Adrenal gland (tissue), 12 donors: ENCODE measurements around the gene ABAT. TPM values are rescaled to one million over a fixed set of nuclear protein-coding genes. Genes with fewer than 3 reads are reported as not detected.
"Not testable (repeated sequence)": the region's sequence is repeated elsewhere in the genome, so short reads cannot be mapped to it uniquely, and the experiment has no call there.

ENCODE experiments used
- DNase-seq, 7 donors: peaks; one replicate each; pipeline ENCODE4 v3.0.0-alpha.2; 2019 to 2020
- H3K27ac ChIP-seq, 5 donors: fragments of 200-600 bp; sonication (generic) in 4 of 5; 1 replicate in 3 of 5; 2 replicates in 2 of 5; pipeline versions ENCODE4 v1.5.1 to v1.8.0; 2016 to 2020; ENCODE audit warnings: mild to moderate bottlenecking in 1 of 5
- H3K27me3 ChIP-seq: fragments of 200-600 bp; 2 replicates; pipeline ENCODE4 v1.8.0; 2021
- H3K36me3 ChIP-seq, 2 donors: fragments of 200-600 bp; replicated peaks in 1 of 2; 1 replicate in 1 of 2; 2 replicates in 1 of 2; pipeline versions ENCODE4 v1.5.1 to v1.8.0; 2018 to 2022
- H3K4me1 ChIP-seq, 2 donors: fragments of 200-600 bp; replicated peaks in 1 of 2; 1 replicate in 1 of 2; 2 replicates in 1 of 2; pipeline versions ENCODE4 v1.5.1 to v1.8.0; 2018 to 2021
- H3K4me3 ChIP-seq, 4 donors: fragments of 200-600 bp; sonication (generic) in 3 of 4; one replicate each; pipeline ENCODE4 v1.5.1; 2016 to 2018
- H3K9me3 ChIP-seq, 3 donors: fragments of 200-600 bp; sonication (generic) in 1 of 3; replicated peaks in 1 of 3; 1 replicate in 2 of 3; 2 replicates in 1 of 3; pipeline versions ENCODE4 v1.5.1 to v1.8.0; 2016 to 2021
- CTCF ChIP-seq, 6 experiments: fragments of 450-650 bp in 4 of 6; fragments of 200-600 bp in 2 of 6; sonication (generic) in 1 of 6; IDR thresholded peaks; 1 replicate in 5 of 6; 2 replicates in 1 of 6; pipeline versions ENCODE4 v1.5.1 to v1.8.0; 2016 to 2021; ENCODE audit warnings: antibody characterized with exemption in 6 of 6, mild to moderate bottlenecking in 2 of 6, moderate library complexity in 1 of 6
- POLR2A ChIP-seq, 2 donors: fragments of 450-650 bp; IDR thresholded peaks; one replicate each; pipeline ENCODE4 v1.6.1; 2017; ENCODE audit warnings: antibody characterized with exemption in 2 of 2, mild to moderate bottlenecking in 2 of 2, moderate library complexity in 1 of 2
- WGBS, 4 donors: extraction: QIAGEN DNeasy Blood & Tissue Kit in 2 of 4; methylation state at CpG; one replicate each; pipeline versions ENCODE4 v1.1.5 to v1.1.7; 2013 to 2017; 5-methylcytosine and 5-hydroxymethylcytosine counted together
- intact Hi-C, 2 donors: fragments of 100-400 bp; cut with DNase I; formaldehyde crosslinking; loops; one replicate each; pipeline versions ENCODE4 v1.14.1 to v1.15.0; 2022 to 2023
- polyA plus RNA-seq, 3 donors: library from polyadenylated mRNA; stranded (reverse); fragments of 200-250 nt in 2 of 3; fragments of 350-450 nt in 1 of 3; fragmentation: Illumina TruSeq in 1 of 3; extraction: RNeasy Lipid Tissue Mini Kit (QIAGEN cat#74804) in 1 of 3; gene quantifications; one replicate each; pipeline ENCODE4 v1.2.3, GENCODE V29; 2013 to 2014
- total RNA-seq, 9 donors: library from RNA; depleted of rRNA in 4 of 9; stranded (reverse); fragments of >200 nt in 4 of 9; fragments of 120-200 nt in 1 of 9; fragmentation: NEBNext Ultra II Directional in 1 of 9; extraction: Animal tissue kit (Norgen Biotek cat#: 25700) in 1 of 9; gene quantifications; one replicate each; pipeline versions ENCODE4 v1.1.0 to v1.2.4, GENCODE V29; 2013 to 2023
- donor health status: healthy with polysubstance abuse.
- donor health status: Bipolar disorder and iron deficiency.
- donor health status: DM: yes; HTN: yes; CAD: no.
- donor health status: DM: no; HTN: no; CAD: no.
- donor health status: DM: no; HTN: no; CAD: no.
- donor health status: DM: yes; HTN: yes; CAD: no.

ABAT gene
- total and polyA plus RNA-seq, 12 donors, result 12.1 to 89.2 (median 28.5) TPM

GRCh38 chr16:8697965-8698364, 23.5 kb downstream of the ABAT start:
- no peaks in the 10 kb centered on the region for H3K4me1 ChIP-seq
- H3K27ac ChIP-seq, result no peak overlapping the region
- no peaks in the 10 kb centered on the region for H3K36me3 ChIP-seq
- DNase-seq, result no peak
- 28 to 70% (median 47%) methylated on average over 3 of the region's 3 CpGs for WGBS, 4 donors
- no peak overlapping the region for H3K4me3 ChIP-seq
- H3K27me3 ChIP-seq, result no peaks in the 10 kb centered on the region
- intact Hi-C loops, result no loop called here
- no peak for TF ChIP-seq CTCF (IDR thresholded peaks at IDR 0.05)
- TF ChIP-seq POLR2A (IDR thresholded peaks at IDR 0.05), result no peak
- H3K9me3 ChIP-seq, result no peaks in the 10 kb centered on the region

DNA sequence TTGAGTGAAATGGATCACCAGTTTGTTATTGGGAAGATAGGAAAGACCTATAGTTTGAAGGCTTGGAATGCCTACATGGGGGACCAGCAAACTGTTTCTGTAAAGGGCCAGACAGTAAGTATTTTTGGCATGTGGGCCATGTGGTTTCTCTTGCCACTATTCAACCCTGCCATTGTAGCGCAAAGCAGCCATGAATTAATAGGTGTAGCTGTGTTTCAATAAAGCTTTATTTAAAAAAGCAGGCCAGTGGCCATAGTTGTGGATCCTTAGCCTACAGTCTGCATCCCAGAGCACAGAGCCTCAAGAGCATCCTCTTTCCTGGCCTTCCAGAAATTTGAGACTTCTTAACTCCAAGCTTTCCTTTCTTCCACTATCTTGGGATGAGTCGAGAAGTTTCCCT, 29.3 kb downstream of the ABAT start:
- WGBS, 4 donors, result 93 to 100% (median 98%) methylated on average over 2 of the region's 2 CpGs
- H3K27me3 ChIP-seq, result no peaks in the 10 kb centered on the region
- H3K27ac ChIP-seq, result no peak overlapping the region
- intact Hi-C loops, result no loop called here
- no peaks in the 10 kb centered on the region for H3K9me3 ChIP-seq
- no peak overlapping the region for H3K4me3 ChIP-seq
- no peaks in the 10 kb centered on the region for H3K4me1 ChIP-seq
- H3K36me3 ChIP-seq, result no peaks in the 10 kb centered on the region
- no peak for DNase-seq
- TF ChIP-seq CTCF (IDR thresholded peaks at IDR 0.05) (no peak), POLR2A (IDR thresholded peaks at IDR 0.05) (no peak)

DNA sequence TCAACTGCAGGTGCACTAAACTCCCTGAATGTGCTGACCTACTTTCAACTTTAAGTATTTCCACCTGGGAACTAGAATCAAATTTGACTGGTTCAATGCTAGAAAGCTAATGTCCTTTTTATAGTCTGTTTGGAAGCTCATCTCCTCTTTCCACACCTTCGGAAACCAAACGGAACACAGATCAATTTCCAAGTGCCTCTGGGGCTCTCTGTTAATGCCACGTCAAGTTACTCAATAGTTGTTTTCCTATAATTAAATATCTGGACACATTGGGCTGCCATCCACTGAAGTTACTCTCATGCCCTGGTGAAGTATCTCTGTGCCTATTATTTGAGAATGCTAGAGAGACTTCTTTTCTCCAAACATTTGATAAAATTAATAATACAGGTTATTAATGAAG, 29.7 kb downstream of the ABAT start:
- 82 to 93% (median 92%) methylated on average over 3 of the region's 3 CpGs for WGBS, 4 donors
- DNase-seq, result no peak
- H3K4me1 ChIP-seq, result no peaks in the 10 kb centered on the region
- H3K9me3 ChIP-seq, result no peaks in the 10 kb centered on the region
- no peak overlapping the region for H3K27ac ChIP-seq
- TF ChIP-seq CTCF (IDR thresholded peaks at IDR 0.05) (no peak), POLR2A (IDR thresholded peaks at IDR 0.05) (no peak)
- intact Hi-C loops, result no loop called here
- H3K4me3 ChIP-seq, result no peak overlapping the region
- no peaks in the 10 kb centered on the region for H3K27me3 ChIP-seq
- H3K36me3 ChIP-seq, result no peaks in the 10 kb centered on the region

- H3K4me1 ChIP-seq, H3K36me3 ChIP-seq, H3K9me3 ChIP-seq, DNase-seq, H3K27ac ChIP-seq, intact Hi-C loops, H3K4me3 ChIP-seq, H3K27me3 ChIP-seq: not testable (repeated sequence)
- WGBS, 4 donors, result 58 to 78% (median 68%) methylated on average over 4 of the region's 4 CpGs
These were observed 30.8 kb downstream of the ABAT start for GRCh38 chr16:8705100-8705822.

DNA sequence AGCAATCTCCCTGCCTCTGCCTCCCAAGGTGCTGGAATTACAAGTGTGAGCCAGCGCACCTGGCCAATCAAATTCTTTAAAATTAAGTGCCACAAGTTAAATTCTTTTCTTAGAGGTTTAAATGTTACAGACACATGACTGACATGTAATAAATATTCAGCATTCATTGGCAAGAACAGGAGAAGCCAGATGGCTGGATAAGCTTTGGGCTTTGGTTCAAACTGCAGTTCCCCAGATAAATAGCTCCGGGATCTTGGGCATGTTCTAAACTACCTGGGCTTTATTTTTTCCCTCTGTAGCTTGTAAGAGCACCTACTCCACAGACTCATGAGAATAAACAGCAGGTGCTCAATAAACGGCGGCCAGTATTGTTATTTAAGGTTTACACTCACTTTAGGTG, 34.1 kb downstream of the ABAT start:
- WGBS, 4 donors, result 65 to 76% (median 72%) methylated on average over 4 of the region's 4 CpGs
- H3K9me3 ChIP-seq, result no peaks in the 10 kb centered on the region
- no peaks in the 10 kb centered on the region for H3K36me3 ChIP-seq
- H3K4me3 ChIP-seq, result no peak overlapping the region
- DNase-seq, result no peak
- intact Hi-C loops, result no loop called here
- H3K27ac ChIP-seq, result no peak overlapping the region
- no peak for TF ChIP-seq CTCF (IDR thresholded peaks at IDR 0.05)
- no peak for TF ChIP-seq POLR2A (IDR thresholded peaks at IDR 0.05)
- H3K4me1 ChIP-seq, result no peaks in the 10 kb centered on the region
- no peaks in the 10 kb centered on the region for H3K27me3 ChIP-seq
